Esophagus mucosa (tissue), 1 donor: Measurements from ENCODE around the gene APBB3. TPM values are rescaled to one million over a fixed set of nuclear protein-coding genes. Genes with fewer than 3 reads are reported as not detected.
A peak's percentile ranks its signal among the peaks of the same experiment; 100 is the strongest.

Experiments
- ATAC-seq: fragments of 200-7000 bp; cut with Tn5 transposase; one replicate; pipeline ENCODE4 v1.9.1; 2020
- total RNA-seq: library from RNA; stranded (reverse); gene quantifications from one replicate; pipeline ENCODE4 v1.2.4, GENCODE V29; 2023
- donor health status: DM: yes; HTN: yes; CAD: no.

Gene APBB3
- total RNA-seq, 1 donor from 2014 or later: 5.2 TPM

DNA sequence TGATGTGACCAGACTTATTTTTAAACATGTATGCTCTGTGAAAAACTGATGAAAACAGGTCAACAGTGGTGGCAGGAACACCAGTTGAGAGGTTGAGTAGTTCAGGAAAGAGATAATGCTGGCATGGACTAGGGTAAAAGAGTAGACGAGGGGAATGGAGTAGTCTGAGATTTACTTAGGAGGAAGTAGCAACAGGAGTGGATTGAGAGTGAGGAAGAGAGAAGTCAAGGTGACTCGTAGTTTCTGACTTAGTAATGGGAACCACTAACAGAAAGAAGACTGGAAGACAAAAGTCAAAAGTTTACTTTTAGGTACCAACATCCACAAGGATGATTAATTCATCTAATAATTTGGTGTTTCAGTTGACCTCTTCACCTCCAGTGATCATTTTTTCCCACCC lies 10.7 kb downstream of the APBB3 start:
- ATAC-seq: no peak

DNA sequence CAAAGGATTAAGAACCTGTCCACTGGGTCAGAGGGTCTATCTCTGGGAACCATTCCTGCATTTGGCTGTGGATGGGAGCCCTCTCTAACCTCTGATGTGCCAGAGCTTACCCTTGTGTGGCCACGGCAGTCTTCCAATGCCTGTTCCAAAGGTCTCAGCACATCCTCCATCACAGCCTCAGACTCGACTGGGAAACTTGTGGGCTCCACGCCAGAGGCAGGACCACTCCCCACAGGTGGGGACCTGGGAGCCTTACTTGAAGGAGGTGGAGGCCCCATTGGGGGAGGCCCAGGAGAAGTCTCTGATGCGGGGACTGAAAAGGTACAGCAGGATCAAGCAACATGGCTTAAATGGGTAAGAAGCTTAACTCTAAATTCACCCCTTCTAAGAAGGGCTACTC lies 12.5 kb downstream of the APBB3 start:
- ATAC-seq: no peak

DNA sequence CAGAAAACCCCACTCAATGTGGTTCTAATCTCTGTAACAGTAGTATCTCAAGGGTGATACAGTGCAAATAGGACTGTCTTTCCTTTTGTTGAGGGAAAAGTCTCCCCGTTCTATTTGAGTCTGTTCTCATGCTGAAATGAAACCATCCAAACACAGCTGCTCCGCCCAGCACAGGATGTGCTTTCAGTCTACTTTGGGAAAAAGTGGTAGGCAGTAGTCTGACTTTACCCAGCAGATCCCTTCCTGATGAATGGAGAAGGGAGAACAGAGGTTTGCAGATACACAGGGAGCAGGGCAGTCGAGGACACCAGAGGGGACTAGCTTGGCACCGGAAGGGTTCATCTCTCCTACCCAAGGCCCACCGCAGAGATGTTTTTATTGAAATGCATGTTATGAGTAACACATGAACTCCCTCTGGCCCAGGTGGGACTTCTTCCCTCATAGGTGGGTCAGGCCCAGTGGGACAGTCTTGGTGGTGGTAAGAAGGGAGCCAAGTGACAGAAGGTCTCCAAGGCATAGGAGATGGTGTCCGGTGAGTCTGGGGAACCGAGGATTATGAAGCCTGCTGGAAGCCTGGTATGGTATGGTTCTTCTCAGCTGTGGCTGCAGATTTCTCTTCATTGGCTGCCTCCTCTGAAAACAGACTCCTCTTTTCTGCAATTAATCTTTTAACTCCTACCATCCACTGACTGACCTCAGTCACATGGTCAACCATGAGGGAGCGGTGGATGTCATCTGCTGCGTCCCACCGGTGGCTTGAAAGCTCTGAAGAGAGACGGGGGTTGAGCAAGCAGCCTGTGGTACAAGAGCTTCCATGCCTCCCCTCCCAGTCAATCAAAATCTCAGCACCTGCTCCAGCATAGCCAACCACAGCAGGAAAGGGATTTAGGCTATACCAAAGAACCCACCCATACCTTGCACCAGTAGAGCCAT lies 14.0 kb downstream of the APBB3 start:
- no peak for ATAC-seq

DNA sequence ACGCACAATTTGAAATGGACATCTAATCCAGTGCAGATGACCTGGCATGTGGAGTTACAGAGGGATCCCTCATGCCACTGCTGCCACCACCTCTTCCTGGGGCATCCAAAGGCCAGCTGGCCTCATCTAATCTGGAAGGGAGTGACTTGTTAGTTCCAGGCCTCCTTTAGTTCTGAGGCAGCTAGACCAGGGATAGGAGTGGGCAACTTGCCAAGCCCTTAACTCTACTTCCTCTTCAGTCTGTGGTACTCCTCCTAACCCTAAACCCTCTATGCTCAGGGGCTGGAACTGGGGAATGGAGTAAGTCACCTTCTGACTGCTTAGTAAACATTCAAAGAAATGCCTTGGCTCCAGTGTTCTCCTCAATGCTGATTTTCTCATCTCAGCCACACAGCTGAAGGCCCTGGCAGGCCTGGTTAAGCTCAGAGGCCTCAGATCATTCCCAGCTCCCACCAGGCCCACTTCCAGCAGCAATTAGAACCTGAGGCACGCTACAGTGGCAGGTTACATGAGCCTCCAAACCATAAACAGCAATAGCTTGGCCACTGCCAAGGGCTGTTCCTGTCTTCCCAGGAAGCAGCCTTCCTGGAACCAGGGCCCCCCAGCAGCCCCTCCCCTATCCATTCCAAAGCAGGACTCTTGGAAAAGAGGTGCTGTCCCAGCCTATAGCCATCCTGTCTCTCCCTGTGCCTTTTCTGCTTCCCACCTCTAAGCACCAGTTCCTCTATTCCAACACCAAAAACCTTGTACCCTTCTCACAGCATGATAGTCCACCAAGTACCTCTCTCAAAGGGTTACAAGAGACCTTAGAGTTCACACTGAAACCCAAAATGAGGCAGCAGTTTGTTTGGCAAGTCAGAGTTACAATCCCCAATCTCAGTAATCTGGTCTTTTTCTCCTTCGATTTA lies 14.9 kb downstream of the APBB3 start:
- peak; percentile 41 for ATAC-seq

DNA sequence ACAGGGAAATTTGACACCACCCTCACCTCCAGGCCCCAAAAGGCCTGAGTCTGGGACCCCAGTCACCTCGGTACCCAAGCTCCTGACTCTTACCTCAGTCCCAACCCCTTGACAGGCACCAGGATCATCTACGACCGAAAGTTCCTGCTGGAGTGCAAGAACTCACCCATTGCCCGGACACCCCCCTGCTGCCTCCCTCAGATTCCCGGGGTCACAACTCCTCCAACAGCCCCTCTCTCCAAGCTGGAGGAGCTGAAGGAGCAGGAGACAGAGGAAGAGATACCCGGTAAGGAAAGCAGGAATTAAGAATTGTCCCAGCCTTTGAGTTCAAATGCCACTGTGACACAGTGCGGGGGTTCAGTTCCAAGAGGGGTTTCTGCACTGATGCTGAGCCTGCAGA lies 15.6 kb downstream of the APBB3 start:
- no peak for ATAC-seq

DNA sequence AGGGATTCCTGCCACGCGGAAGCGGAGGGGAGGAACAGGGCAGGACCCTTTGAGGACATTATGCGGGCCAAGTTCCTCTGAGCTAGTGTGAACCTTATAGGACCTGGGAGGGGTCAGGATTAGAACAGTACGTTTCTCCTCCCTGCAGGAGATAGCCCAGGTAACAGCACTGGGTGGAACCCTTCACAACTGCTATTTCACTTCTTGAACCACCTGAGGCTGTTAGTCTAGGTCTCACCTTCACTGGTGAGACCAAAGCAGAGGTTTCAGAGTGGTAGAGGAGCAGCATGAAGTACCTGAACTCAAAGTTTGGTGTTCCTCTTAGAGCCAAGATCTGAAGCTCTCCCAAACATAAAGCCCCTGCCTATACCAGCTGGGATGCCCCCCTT lies 16.1 kb downstream of the APBB3 start:
- peak; percentile 79 for ATAC-seq

DNA sequence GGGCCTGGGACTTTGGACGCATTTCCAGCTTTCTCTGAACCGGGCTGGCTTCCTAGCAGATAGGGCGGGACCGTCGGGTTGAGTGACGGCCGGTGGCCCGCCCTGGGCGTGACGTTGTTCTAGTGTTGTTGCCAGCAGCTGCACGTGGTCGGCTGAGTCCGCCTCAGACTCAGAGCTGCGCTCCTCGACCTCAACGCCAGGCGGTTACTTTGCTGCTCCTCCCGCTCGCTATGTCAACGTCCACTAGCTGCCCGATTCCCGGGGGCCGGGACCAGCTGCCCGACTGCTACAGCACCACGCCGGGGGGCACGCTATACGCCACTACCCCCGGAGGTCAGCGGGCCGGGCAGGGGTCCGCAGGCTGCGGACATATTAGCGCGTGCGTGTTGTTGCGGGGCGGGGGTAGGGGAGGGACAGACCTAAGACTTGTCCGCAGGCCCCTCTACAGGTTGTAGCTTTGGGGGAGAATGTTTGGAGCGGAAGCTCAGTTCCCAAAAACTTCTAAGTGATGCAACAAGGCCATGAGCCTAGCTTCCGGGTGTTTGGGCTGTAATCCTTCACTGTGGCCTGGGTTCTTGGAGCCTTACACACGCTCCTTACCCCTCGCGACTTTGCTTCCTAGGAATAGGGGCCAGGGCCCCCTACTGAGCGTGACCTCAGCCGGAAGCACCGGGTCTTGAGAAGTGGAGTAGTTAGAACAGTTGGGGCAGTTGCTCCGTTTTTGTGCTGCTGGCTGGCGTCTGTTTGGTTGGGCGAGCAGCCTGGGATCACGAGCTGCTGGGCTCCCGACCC lies 16.7 kb downstream of the APBB3 start, which contains the start of gene EIF4EBP3:
EIF4EBP3 (plus strand) TSS at position 155 of the 792 bp plus-strand sequence; CDS start at position 231, 76 bp downstream.
- ATAC-seq: peak; percentile 95

DNA sequence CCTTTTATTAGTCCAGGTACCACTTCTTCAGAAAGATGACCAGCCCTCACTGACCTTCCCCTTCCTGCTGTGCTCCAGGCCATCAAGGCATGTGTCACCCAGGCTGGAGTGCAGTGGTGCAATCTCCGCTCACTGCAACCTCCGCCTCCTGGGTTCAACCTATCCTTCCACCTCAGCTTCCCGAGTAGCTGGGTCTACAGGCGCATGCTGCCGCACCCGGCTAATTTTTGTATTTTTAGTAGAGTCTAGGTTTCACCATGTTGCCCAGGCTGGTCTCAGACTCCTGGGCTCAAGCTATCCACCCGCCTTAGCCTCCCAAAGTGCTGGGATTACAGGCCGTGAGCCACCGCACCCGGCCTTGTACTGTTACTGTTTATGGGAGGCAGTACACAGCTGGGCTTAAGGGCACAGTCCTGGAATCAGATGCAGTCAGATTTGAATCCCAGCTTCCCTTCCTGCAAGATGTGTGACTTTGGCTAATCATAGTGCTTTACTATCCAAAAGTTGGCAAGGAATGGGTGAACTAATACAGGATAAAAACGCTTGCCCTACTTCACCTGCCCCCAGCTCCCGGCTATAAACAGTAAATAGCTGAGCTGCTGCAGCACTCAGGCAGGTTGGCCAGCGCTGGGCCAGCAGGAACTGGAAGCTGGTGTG lies 17.4 kb downstream of the APBB3 start:
- ATAC-seq: peak; percentile 8

DNA sequence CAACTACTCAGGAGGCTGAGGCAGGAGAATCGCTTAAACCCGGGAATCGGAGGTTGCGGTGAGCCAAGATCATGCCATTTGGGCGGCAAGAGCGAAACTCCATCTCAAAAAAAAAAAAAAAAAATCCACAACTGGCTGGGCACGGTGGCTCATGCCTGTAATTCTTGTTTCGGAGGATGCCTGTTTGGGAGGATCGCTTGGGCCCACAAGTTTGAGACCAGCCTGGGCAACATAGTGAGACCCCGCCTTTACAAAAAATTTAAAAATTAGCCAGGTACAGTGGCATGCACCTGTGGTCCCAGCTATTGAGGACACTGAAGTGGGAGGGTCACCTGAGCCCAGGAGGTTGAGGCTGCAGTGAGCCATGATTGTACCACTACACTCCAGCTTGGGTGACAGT lies 18.8 kb downstream of the APBB3 start:
- no peak for ATAC-seq

DNA sequence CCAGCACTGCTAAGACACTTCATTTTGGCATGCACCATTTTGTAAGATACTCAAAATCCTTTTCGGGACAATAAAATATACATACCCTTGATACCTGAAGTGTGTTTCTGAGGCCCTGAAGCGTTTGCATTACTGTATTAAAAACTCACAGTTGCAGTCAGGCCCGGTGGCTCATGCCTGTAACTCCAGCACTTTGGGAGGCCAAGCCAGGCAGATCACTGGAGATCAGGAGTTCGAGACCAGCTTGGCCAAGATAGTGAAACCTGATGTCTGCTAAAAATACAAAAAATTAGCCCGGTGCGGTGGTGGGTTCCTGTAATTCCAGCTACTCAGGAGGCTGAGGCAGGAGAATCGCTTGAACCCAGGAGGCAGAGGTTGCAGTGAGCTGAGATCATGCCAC lies 19.4 kb downstream of the APBB3 start:
- ATAC-seq: no peak

DNA sequence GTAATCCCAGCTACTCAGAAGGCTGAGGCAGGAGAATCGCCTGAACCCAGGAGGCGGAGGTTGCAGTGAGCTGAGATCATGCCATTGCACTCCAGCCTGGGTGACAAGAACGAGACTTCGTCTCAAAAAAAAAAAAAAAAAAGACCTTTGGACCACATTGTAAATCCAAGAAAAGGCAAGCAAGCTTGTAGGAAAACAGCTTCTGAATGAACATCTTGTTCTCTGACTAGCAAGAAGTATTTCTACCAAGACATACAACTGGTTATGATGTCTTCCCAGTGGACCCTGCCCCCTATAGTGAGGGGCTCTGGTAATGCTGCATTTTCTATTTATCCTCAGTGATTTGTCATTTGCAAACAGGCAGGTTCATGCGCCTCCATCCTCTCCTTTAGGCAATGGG lies 21.4 kb downstream of the APBB3 start:
- ATAC-seq: no peak

DNA sequence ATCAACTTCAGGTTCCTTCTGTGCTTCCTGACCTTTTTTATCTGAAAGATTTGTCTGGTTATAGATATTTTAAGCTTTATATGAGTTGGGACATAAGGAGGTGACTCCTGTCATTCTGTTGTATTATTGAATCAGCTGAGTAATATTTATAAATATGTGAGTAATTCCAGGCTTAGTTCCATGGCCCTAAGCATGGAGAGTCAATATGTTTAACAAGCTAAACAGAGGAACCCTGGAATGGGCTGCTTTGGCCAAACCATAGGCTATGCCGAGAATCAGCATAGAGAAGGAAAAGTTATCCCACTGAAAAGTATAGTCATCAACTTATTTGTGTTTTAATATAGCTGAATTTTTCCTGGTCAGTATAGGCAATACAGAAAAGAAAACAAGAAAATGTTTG lies 24.2 kb downstream of the APBB3 start:
- ATAC-seq: no peak

DNA sequence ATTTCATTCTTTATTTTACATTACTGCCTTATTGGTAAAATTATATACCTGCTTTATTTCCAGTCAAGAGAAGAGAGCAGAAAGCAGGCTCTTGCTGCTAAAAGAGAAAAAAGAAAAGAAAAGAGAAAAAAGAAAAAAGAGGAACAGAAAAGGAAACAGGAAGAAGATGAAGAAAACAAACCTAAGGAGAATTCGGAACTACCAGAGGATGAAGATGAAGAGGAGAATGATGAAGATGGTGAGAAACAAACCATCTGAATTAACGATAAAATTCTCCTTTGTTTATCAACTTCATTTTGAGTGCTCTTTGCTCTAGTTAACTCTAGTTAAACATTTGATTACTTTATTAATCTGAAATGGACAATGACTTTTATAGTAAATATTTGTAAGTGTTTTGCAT lies 40.4 kb downstream of the APBB3 start:
- ATAC-seq: no peak

DNA sequence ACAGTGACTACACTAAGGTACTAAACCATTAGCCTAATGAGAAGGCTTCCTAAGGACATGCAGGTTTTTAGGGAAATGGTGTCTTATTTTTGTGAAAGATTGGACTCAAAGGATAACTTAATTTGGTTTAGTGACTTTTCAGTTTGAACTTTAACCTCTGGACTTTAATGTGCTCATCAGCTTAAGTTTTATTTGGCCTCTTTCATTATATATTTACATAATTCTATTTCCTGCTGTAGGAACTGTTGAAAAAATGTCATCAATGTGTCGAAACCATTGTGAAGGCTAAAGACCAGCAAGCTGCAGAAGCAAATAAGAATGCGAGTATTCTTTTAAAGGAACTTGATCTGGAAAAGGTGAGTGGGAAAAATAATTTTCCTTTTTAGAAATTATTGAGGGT lies 51.3 kb downstream of the APBB3 start:
- no peak for ATAC-seq

DNA sequence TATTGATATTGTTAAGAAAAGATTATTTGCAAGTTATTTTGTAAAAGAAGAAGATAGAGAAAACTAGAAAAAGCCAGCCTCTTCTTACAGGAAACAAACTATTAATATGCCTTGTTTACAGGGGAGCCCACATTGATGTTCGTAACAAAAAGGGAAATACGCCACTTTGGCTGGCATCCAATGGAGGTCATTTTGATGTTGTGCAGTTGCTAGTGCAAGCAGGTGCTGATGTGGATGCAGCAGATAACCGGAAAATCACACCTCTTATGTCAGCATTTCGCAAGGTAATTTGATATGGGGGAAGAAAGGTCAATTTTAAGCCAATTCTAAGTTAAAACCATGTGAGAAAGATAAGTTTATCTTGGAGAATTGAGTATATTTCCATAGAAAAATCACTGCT lies 54.5 kb downstream of the APBB3 start:
- ATAC-seq: no peak

Other genes with a start within 250 kb of the APBB3 start
- gene HBEGF, start 218.0 kb downstream of the APBB3 start, total RNA-seq: 62.1 TPM
- gene SLC4A9, start 204.4 kb downstream of the APBB3 start, total RNA-seq: 0.08 TPM
- 73.1 TPM for gene ANKHD1, start 162.8 kb downstream of the APBB3 start, total RNA-seq
- 20.7 TPM for gene EIF4EBP3, start 16.9 kb downstream of the APBB3 start, total RNA-seq
- gene SRA1, start 7.1 kb downstream of the APBB3 start, total RNA-seq: 28.6 TPM
- gene SLC35A4, start 230 bp upstream of the APBB3 start, total RNA-seq: 52.4 TPM
- gene CD14, start 68.6 kb upstream of the APBB3 start, total RNA-seq: 6.7 TPM
- 14.0 TPM for gene TMCO6, start 74.9 kb upstream of the APBB3 start, total RNA-seq
- gene NDUFA2, start 83.0 kb upstream of the APBB3 start, total RNA-seq: 49.9 TPM
- gene IK, start 83.2 kb upstream of the APBB3 start, total RNA-seq: 58.5 TPM
- gene WDR55, start 100.3 kb upstream of the APBB3 start, total RNA-seq: 19.7 TPM
- gene DND1, start 109.0 kb upstream of the APBB3 start, total RNA-seq: 0.44 TPM
- gene HARS1, start 126.8 kb upstream of the APBB3 start, total RNA-seq: 43.0 TPM
- 14.0 TPM for gene HARS2, start 126.9 kb upstream of the APBB3 start, total RNA-seq
- 39.7 TPM for gene ZMAT2, start 135.8 kb upstream of the APBB3 start, total RNA-seq
- not detected for gene PCDHA1, start 221.5 kb upstream of the APBB3 start, total RNA-seq
- 0.04 TPM for gene PCDHA2, start 230.3 kb upstream of the APBB3 start, total RNA-seq
- gene PCDHA3, start 236.5 kb upstream of the APBB3 start, total RNA-seq: not detected
- 0.20 TPM for gene PCDHA4, start 242.5 kb upstream of the APBB3 start, total RNA-seq